Activated CD8-positive, alpha-beta memory T cell treated with anti-CD3 and anti-CD28 coated beads, Interleukin-2, amount 50 U/mL, for 48 hours (primary cell): ENCODE measurements around the gene WAC.
A peak's percentile ranks its signal among the peaks of the same experiment; 100 is the strongest.
"Not testable (repeated sequence)": the region's sequence is repeated elsewhere in the genome, so short reads cannot be mapped to it uniquely, and the experiment has no call there.

Experiments
- DNase-seq: peaks from one replicate; pipeline ENCODE4 v3.0.0-alpha.2; 2020

WAC gene

DNA sequence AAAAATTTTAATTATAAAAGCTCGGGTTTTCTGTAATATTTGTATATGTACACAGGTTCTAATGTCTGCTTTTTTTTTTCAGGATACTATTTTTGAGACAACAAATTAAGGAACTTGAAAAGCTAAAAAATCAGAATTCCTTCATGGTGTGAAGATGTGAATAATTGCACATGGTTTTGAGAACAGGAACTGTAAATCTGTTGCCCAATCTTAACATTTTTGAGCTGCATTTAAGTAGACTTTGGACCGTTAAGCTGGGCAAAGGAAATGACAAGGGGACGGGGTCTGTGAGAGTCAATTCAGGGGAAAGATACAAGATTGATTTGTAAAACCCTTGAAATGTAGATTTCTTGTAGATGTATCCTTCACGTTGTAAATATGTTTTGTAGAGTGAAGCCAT lies 86.5 kb downstream of the WAC start:
- no peak for DNase-seq

DNA sequence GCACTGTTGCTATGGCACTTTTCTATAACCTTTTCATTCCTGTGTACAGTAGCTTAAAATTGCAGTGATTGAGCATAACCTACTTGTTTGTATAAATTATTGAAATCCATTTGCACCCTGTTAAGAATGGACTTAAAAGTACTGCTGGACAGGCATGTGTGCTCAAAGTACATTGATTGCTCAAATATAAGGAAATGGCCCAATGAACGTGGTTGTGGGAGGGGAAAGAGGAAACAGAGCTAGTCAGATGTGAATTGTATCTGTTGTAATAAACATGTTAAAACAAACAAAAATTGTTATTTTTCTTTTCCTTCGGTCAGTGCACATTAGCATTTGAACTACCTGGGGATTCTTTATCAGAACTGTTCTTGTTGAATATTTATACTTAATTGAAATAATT lies 87.3 kb downstream of the WAC start:
- no peak for DNase-seq

DNA sequence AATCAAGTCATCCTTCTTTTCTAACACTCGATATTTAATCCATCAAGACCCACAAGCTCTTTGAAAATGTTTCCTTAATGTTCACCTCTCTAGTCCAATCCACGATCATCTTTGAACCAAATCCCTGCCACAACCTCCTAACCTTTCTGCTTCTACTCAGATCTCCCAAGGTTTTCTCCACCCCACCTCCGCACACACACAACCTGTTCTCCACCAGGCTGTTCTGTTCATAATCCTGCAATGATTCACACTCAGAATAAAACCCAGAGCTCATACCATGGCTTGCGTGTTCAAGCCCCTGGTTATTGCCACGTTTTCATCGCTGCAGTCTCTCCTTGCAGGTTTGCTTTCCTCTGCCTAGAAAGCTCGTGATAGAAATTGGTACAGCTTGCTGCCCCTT lies 90.6 kb downstream of the WAC start:
- DNase-seq: no peak

- no peak for DNase-seq
Observed at GRCh38 chr10:28624351-28624750, 91.4 kb downstream of the WAC start.

- DNase-seq: no peak
Observed at GRCh38 chr10:28627102-28627501, 94.2 kb downstream of the WAC start.

GRCh38 chr10:28628184-28628893 lies 95.4 kb downstream of the WAC start:
- DNase-seq: peak; percentile 87

GRCh38 chr10:28631896-28632583 lies 99.1 kb downstream of the WAC start:
- DNase-seq: no peak

GRCh38 chr10:28632584-28632945 lies 99.6 kb downstream of the WAC start:
- no peak for DNase-seq

GRCh38 chr10:28633750-28634149 lies 100.8 kb downstream of the WAC start:
- no peak for DNase-seq

GRCh38 chr10:28637346-28637745 lies 104.4 kb downstream of the WAC start:
- no peak for DNase-seq

DNA sequence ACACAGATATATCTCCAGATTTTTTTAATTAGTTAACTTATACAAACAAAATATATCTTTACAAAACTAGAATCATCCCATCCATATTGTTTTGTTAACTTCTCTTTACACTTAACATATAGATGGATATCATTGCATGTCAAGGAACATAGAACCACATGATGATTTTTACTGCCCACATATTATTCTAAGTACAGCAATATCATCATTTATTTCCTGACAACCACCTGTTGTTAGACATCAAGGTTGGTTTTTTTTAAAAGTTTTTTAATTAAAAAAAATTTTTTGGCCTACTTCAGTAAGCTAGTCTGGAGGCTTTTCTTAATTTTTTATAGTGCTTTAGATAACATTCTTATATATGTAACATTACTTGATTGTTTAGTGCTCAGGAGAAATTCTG lies 105.5 kb downstream of the WAC start:
- DNase-seq: no peak

DNA sequence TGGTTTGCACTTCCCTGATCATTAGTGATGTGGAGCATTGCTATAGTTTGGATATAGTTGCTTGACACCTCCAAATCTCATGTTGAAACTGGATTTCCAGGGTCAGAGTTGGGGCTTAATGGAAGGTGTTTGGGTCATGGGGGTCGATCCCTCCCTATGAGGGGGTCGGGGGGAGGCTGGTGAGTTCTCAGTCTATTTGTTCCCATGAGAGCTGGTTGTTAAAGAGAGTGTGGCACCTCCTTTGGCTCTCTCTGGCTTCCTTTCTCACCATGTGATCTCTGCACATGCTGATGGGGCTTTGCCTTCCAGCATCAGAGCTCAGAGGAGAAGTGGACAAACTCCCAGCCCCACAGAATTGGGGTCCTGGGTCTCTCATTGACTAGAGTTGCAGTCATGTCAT lies 107.6 kb downstream of the WAC start:
- DNase-seq: no peak

- DNase-seq: no peak
Observed at GRCh38 chr10:28644647-28645046, 111.7 kb downstream of the WAC start.

DNA sequence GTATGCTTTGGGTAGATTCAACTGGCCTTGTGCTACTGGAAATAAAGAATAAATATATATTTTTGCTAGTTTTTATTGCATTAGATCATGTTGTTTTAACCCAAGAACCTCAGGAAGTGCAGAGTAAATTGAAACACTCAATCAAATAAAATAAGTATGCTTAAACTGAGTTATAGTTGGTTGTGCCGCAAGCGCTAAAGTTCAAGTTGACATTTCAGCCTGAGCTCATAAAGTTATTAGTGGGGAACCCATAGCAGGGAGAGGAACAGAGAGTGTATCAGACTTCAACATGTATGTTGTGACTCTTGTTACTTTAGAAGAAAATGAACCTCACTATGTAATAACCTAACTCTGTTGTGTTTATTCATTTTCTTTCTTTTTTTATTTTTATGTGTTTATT lies 119.2 kb downstream of the WAC start:
- no peak for DNase-seq

GRCh38 chr10:28652703-28653102 lies 119.8 kb downstream of the WAC start:
- no peak for DNase-seq

DNA sequence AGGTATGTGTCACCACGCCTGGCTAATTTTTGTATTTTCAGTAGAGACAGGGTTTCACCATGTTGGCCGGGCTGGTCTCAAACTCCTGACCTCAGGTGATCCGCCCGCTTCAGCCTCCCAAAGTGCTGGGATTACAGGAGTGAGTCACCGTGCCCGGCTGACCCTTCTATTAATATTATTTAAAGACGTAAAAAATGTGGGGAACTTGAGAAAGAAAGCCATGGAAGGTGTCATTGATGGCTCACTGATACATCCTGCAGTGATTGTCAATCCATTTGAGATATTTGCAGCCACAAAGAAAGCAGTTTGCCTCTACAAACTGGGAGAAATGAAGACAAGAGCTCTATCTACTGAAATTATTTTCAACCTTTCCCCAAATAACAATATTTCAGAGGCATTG lies 125.9 kb downstream of the WAC start:
- DNase-seq: not testable (repeated sequence)

DNA sequence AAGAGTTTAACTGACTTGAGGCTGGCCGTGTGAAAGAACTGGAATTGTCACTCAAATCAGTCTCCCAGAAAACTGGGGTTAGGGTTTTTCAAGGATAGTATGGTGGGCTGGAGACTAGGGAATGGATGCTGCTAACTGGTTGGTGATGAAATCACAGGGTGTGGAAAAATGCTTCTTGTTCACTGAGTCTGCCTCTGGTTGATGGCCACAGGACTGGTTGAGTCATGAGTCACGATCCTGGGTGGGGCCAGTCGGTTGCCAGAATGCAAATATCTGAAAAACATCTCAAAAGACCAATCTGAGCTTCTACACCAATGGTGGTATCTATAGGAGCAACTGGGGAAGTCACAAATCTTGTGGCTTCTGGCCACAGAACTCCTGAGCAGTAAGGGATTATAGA lies 128.1 kb downstream of the WAC start:
- DNase-seq: no peak

- DNase-seq: peak; percentile 76
Observed at GRCh38 chr10:28663576-28664368, 130.9 kb downstream of the WAC start.

DNA sequence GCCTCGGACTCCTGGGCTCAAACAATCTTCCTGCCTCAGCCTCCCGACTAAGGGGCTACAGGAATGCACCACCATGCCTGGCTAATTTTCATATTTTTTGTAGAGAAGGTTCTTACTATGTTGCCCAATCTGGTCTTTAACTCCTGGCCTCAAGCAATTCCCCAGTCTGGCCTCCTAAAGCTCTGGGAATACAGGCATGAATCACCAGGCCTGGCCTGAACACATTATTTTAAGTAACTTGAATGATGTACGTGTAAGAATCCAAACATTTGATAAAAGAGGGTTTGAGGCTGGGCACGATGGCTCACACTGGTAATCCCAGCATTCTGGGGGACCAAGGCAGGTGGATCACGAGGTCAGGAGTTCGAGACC lies 131.4 kb downstream of the WAC start:
- no peak for DNase-seq

GRCh38 chr10:28666751-28667467 lies 134.0 kb downstream of the WAC start:
- no peak for DNase-seq

- peak; percentile 71 for DNase-seq
Observed at GRCh38 chr10:28668363-28669226, 135.7 kb downstream of the WAC start.
